HPDE6-E6E7 (cell line): ENCODE measurements around the gene VASP.
A peak's percentile ranks its signal among the peaks of the same experiment; 100 is the strongest.

Experiments
- DNase-seq: peaks from one replicate; pipeline ENCODE4 v3.0.0; 2011; ENCODE audit warnings: missing footprints; ENCODE audit errors: extremely low spot score

VASP gene

GRCh38 chr19:45506989-45507871, at the start of gene VASP:
VASP (plus strand) TSS chr19:45507479; CDS start chr19:45507772, 293 bp downstream.
- peak; percentile 81 for DNase-seq

- no peak for DNase-seq
Measured at GRCh38 chr19:45457776-45458175, 49.5 kb upstream of the VASP start.

- no peak for DNase-seq
Measured at GRCh38 chr19:45460807-45461347, 46.4 kb upstream of the VASP start.

GRCh38 chr19:45462174-45462573, 45.1 kb upstream of the VASP start:
- no peak for DNase-seq

GRCh38 chr19:45463241-45463640, 44.0 kb upstream of the VASP start:
- no peak for DNase-seq

- no peak for DNase-seq
Measured at GRCh38 chr19:45464274-45464673, 43.0 kb upstream of the VASP start.

GRCh38 chr19:45464852-45465441, 42.3 kb upstream of the VASP start:
- DNase-seq = no peak

GRCh38 chr19:45467115-45467455, 40.2 kb upstream of the VASP start:
- no peak for DNase-seq

- peak; percentile 83 for DNase-seq
Measured at GRCh38 chr19:45467456-45468158, 39.7 kb upstream of the VASP start, which contains the start of gene FOSB. FOSB (plus strand) TSS chr19:45467996; CDS start chr19:45468587, 591 bp downstream.

- no peak for DNase-seq
Measured at GRCh38 chr19:45468159-45468651, 39.1 kb upstream of the VASP start.

GRCh38 chr19:45468803-45469131, 38.5 kb upstream of the VASP start:
- DNase-seq = no peak

- DNase-seq = no peak
Measured at GRCh38 chr19:45469132-45469944, 37.9 kb upstream of the VASP start.

GRCh38 chr19:45469945-45470761, 37.1 kb upstream of the VASP start:
- DNase-seq = no peak

- DNase-seq = no peak
Measured at GRCh38 chr19:45470762-45471081, 36.6 kb upstream of the VASP start.

- DNase-seq = no peak
Measured at GRCh38 chr19:45471111-45471930, 36.0 kb upstream of the VASP start.

- no peak for DNase-seq
Measured at GRCh38 chr19:45471931-45472562, 35.2 kb upstream of the VASP start.

- DNase-seq = no peak
Measured at GRCh38 chr19:45472563-45473366, 34.5 kb upstream of the VASP start.

- DNase-seq = no peak
Measured at GRCh38 chr19:45473367-45473681, 34.0 kb upstream of the VASP start.
